Mesothelial cell of epicardium (in vitro differentiated cells): ENCODE results near the gene DNAH11. TPM values are rescaled to one million over a fixed set of nuclear protein-coding genes. Genes with fewer than 3 reads are reported as not detected.

ENCODE experiments used
- DNase-seq, 2 experiments: peaks; one replicate each; pipeline ENCODE4 v3.0.0; 2021; ENCODE audit warnings: low spot score in 2 of 2; ENCODE audit not compliant: unreplicated experiment in 2 of 2
- H3K27ac Mint-ChIP-seq: 2 replicates; pipeline ENCODE4 v1.8.0; 2021; ENCODE audit warnings: mixed read lengths
- H3K27me3 Mint-ChIP-seq: 2 replicates; pipeline ENCODE4 v1.8.0; 2021; ENCODE audit warnings: low read depth, mixed read lengths
- H3K36me3 Mint-ChIP-seq: 2 replicates; pipeline ENCODE4 v1.8.0; 2021; ENCODE audit warnings: mixed read lengths
- H3K4me1 Mint-ChIP-seq: 2 replicates; pipeline ENCODE4 v1.8.0; 2021; ENCODE audit warnings: mixed read lengths
- H3K4me3 Mint-ChIP-seq: 2 replicates; pipeline ENCODE4 v1.8.0; 2021; ENCODE audit warnings: mild to moderate bottlenecking, moderate library complexity, mixed read lengths
- H3K9me3 Mint-ChIP-seq: 2 replicates; pipeline ENCODE4 v1.8.0; 2021; ENCODE audit warnings: mixed read lengths
- CTCF ChIP-seq: fragments of 200-600 bp; sonication (generic); IDR thresholded peaks from one replicate; pipeline ENCODE4 v1.5.0; 2021; ENCODE audit warnings: antibody characterized with exemption; ENCODE audit not compliant: unreplicated experiment
- total RNA-seq: library from RNA; stranded (reverse); gene quantifications from 3 replicates; pipeline ENCODE4 v1.2.1, GENCODE V29; 2021

Gene DNAH11
- total RNA-seq, 1 donor from 2014 or later = 0.80 TPM

DNA sequence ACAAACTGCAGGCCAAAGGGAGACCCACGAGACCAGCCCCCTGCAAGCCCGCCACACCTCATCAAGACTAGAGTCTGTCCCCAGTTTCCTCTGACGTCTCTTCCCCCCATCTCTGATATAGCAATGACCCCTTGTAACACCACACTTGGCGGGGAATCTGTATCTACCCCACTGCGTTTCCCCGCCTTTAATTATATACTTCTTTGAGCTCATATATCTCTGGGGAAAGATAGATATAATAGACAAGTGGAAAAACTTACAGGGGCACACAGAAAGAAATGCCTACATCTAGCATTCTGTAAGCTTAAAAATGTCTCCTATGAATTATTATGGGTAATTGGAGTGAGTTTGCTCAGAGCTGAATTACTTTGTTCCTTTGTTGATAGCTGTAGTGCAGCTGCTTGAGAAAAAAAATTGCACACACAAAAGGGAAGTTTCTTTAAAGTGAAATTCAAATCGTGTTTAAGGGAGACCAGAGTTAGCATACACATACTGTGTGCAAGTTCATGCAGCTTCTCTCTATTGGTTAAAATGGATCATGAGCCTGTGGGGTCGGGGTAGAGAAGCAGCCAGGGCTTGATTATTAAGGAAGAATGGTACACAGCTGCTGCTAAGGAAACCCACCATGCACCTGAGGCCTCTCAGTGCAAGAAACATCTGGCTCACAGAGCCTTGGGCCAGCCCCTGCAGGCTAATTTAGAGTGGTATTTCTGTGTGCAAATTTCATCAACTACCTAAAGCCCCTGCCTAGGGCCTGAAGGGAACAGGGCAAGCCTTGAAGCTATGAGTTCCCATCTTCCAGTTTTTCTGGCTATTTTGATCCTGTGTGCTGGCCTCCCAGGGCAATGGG lies 370.3 kb downstream of the DNAH11 start:
- Mint-ChIP-seq H3K27me3 (no peaks in the 10 kb centered on the region), H3K9me3 (no peaks in the 10 kb centered on the region), H3K36me3 (peaks cover 31% of the 10 kb centered on the region), H3K4me3 (no peak overlapping the region), H3K4me1 (peaks cover 5% of the 10 kb centered on the region), H3K27ac (no peak overlapping the region)
- no peak for DNase-seq
- no peak for TF ChIP-seq CTCF

GRCh38 chr7:21914671-21915070 lies 371.8 kb downstream of the DNAH11 start:
- no peak overlapping the region for H3K4me3 Mint-ChIP-seq
- peaks cover 25% of the 10 kb centered on the region for H3K36me3 Mint-ChIP-seq
- peaks cover 5% of the 10 kb centered on the region for H3K4me1 Mint-ChIP-seq
- no peaks in the 10 kb centered on the region for H3K9me3 Mint-ChIP-seq
- H3K27me3 Mint-ChIP-seq = peaks cover 3% of the 10 kb centered on the region
- TF ChIP-seq CTCF = no peak
- no peak for DNase-seq
- H3K27ac Mint-ChIP-seq = no peak overlapping the region

- TF ChIP-seq CTCF = no peak
- H3K36me3 Mint-ChIP-seq = peaks cover 25% of the 10 kb centered on the region
- no peak overlapping the region for H3K4me3 Mint-ChIP-seq
- no peaks in the 10 kb centered on the region for H3K9me3 Mint-ChIP-seq
- H3K4me1 Mint-ChIP-seq = peaks cover 5% of the 10 kb centered on the region
- H3K27me3 Mint-ChIP-seq = peaks cover 3% of the 10 kb centered on the region
- DNase-seq = no peak
- no peak overlapping the region for H3K27ac Mint-ChIP-seq
Measured at GRCh38 chr7:21915140-21915539, 372.3 kb downstream of the DNAH11 start.

DNA sequence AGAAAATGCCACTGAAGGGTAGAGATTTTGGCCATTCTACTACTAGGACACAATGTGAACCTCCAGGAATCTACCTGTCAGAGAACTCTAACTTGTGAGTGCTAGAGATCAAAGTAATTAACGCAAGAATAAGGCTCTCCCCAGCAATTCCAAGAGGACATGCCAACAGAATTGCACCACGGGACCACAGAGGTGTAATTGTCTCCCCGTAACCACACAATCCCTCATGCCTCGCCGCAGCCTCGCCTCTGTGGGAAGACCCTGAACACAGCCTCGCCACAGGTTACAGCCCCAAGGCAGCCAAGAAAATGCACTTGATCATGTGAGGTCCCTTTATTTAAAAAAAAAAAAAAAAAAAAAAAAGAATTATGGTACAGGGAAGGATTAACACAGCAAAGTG lies 373.3 kb downstream of the DNAH11 start:
- DNase-seq = no peak
- TF ChIP-seq CTCF = no peak
- peaks cover 3% of the 10 kb centered on the region for H3K27me3 Mint-ChIP-seq
- H3K4me1 Mint-ChIP-seq = peaks cover 5% of the 10 kb centered on the region
- H3K36me3 Mint-ChIP-seq = peaks cover 25% of the 10 kb centered on the region
- H3K27ac Mint-ChIP-seq = no peak overlapping the region
- H3K9me3 Mint-ChIP-seq = no peaks in the 10 kb centered on the region
- H3K4me3 Mint-ChIP-seq = no peak overlapping the region

DNA sequence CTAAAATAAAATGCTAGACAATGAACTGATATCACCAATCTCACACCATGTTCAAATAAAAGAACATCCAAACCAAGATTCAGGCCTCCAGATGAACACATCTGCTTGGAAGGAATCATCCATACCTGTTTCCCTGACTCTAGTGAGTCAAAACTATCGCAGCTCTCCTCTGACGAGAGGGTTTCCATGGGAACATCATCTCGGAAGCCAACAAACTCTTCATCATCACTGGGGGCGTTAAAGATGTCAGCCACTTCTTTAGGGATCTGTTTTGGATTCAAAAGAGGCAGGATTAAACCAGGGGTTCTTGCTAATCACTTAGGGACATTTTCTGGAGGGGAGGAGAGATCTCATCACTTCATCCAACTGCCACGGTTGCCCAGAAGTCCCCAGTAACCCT lies 373.8 kb downstream of the DNAH11 start:
- no peak for TF ChIP-seq CTCF
- DNase-seq = no peak
- Mint-ChIP-seq H3K4me3 (no peak overlapping the region), H3K9me3 (no peaks in the 10 kb centered on the region), H3K4me1 (peaks cover 5% of the 10 kb centered on the region), H3K36me3 (peaks cover 25% of the 10 kb centered on the region), H3K27me3 (peaks cover 3% of the 10 kb centered on the region), H3K27ac (no peak overlapping the region)

DNA sequence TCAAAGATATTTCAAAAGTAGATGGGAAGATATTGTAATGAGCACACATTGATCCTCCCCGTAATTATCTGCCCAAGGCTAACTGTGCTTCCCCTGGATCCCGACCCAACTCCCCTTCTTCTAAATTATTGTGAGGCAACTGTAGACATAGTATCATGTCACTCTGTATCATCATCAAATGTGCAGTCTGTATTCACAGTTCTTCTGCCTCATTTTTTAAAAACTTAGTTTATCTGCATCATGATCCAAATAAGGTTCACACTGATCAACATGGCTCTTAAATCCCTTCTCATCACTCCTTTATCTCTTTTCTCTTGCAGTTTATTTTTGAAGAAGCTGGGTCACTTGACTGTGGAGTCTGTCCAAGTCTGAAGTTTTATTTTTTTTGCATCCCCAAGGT lies 375.4 kb downstream of the DNAH11 start:
- H3K4me1 Mint-ChIP-seq = peaks cover under 1% of the 10 kb centered on the region
- TF ChIP-seq CTCF = no peak

More for the DNA sequence above, 375.4 kb downstream of the DNAH11 start:
- no peak for DNase-seq
- H3K4me3 Mint-ChIP-seq = no peak overlapping the region
- H3K9me3 Mint-ChIP-seq = no peaks in the 10 kb centered on the region
- no peak overlapping the region for H3K27ac Mint-ChIP-seq
- H3K27me3 Mint-ChIP-seq = peaks cover 3% of the 10 kb centered on the region
- peaks cover 22% of the 10 kb centered on the region for H3K36me3 Mint-ChIP-seq
